HEK293T (cell line): ENCODE data around the gene IMPACT.
A peak's percentile ranks its signal among the peaks of the same experiment; 100 is the strongest.

Experiments used
- CTCF ChIA-PET: fragments of 350-600 bp; formaldehyde crosslinking; extraction: SDS; loops from one replicate; lab custom pipeline; 2021; ENCODE audit warnings: antibody characterized with exemption, inconsistent platforms; lab: Yijun Ruan, JAX
- POLR2A ChIA-PET: fragments of 350-600 bp; formaldehyde crosslinking; extraction: SDS; loops from one replicate; lab custom pipeline; 2020; ENCODE audit warnings: antibody characterized with exemption, inconsistent platforms; lab: Yijun Ruan, JAX
- DNase-seq: peaks from one replicate; pipeline ENCODE4 v3.0.0; 2012; ENCODE audit warnings: mixed read lengths; ENCODE audit errors: extremely low spot score
- ARNT ChIP-seq: fragments of 450-650 bp; IDR thresholded peaks from 2 replicates; pipeline ENCODE4 v1.6.1; 2017; ENCODE audit warnings: mild to moderate bottlenecking
- BHLHE40 ChIP-seq: fragments of 450-650 bp; IDR thresholded peaks from 2 replicates; pipeline ENCODE4 v1.6.1; 2016; ENCODE audit warnings: mild to moderate bottlenecking, moderate library complexity, borderline replicate concordance
- CTBP1 ChIP-seq: fragments of 450-650 bp; IDR thresholded peaks from 2 replicates; pipeline ENCODE4 v1.6.1; 2016; ENCODE audit warnings: borderline replicate concordance
- ELF4 ChIP-seq: fragments of 450-650 bp; IDR thresholded peaks from 2 replicates; pipeline ENCODE4 v1.6.1; 2017; ENCODE audit warnings: antibody characterized with exemption
- FOXA1 ChIP-seq: fragments of 450-650 bp; IDR thresholded peaks from 2 replicates; pipeline ENCODE4 v1.6.1; 2016; ENCODE audit warnings: mild to moderate bottlenecking
- FOXK2 ChIP-seq: fragments of 450-650 bp; IDR thresholded peaks from 2 replicates; pipeline ENCODE4 v1.6.1; 2016; ENCODE audit warnings: mild to moderate bottlenecking
- FOXM1 ChIP-seq: fragments of 450-650 bp; IDR thresholded peaks from 2 replicates; pipeline ENCODE4 v1.6.1; 2017; ENCODE audit warnings: mild to moderate bottlenecking, borderline replicate concordance
- HDGF ChIP-seq: fragments of 450-650 bp; IDR thresholded peaks from 2 replicates; pipeline ENCODE4 v1.6.1; 2017; ENCODE audit warnings: antibody characterized with exemption, borderline replicate concordance
- L3MBTL2 ChIP-seq: fragments of 450-650 bp; conservative IDR thresholded peaks from 2 replicates; pipeline ENCODE4 v1.6.1; 2016; ENCODE audit warnings: mild to moderate bottlenecking
- LEF1 ChIP-seq: fragments of 450-650 bp; IDR thresholded peaks from 2 replicates; pipeline ENCODE4 v1.6.1; 2017; ENCODE audit warnings: mild to moderate bottlenecking, borderline replicate concordance
- NFRKB ChIP-seq: fragments of 450-650 bp; IDR thresholded peaks from 2 replicates; pipeline ENCODE4 v1.6.1; 2016; ENCODE audit warnings: mild to moderate bottlenecking, moderate library complexity
- PKNOX1 ChIP-seq: fragments of 450-650 bp; IDR thresholded peaks from 2 replicates; pipeline ENCODE4 v1.6.1; 2016
- SP1 ChIP-seq: fragments of 450-650 bp; IDR thresholded peaks from 2 replicates; pipeline ENCODE4 v1.6.1; 2017
- SUZ12 ChIP-seq: fragments of 450-650 bp; IDR thresholded peaks from 2 replicates; pipeline ENCODE4 v1.6.1; 2016; ENCODE audit warnings: mild to moderate bottlenecking
- TARDBP ChIP-seq: fragments of 450-650 bp; IDR thresholded peaks from 2 replicates; pipeline ENCODE4 v1.6.1; 2016
- ZNF384 ChIP-seq: fragments of 450-650 bp; IDR thresholded peaks from 2 replicates; pipeline ENCODE4 v1.6.1; 2016

The IMPACT gene

GRCh38 chr18:24472591-24472990 lies 46.1 kb downstream of the IMPACT start:
- no peak for DNase-seq
- ChIA-PET POLR2A (no interaction called here), CTCF (interaction anchor here (1.0 kb wide), 1 partner anchor 16 kb away, joined by 4 read pairs; no protein-coding TSS in a partner anchor)
- no peak for TF ChIP-seq ELF4
- TF ChIP-seq ZNF384, result no peak
- no peak for TF ChIP-seq CTBP1
- TF ChIP-seq LEF1, result no peak
- no peak for TF ChIP-seq SP1
- TF ChIP-seq NFRKB, result no peak
- no peak for TF ChIP-seq SUZ12

GRCh38 chr18:24474406-24474805 lies 47.9 kb downstream of the IMPACT start:
- ChIA-PET POLR2A (no interaction called here), CTCF (interaction anchor here (0.9 kb wide), 1 partner anchor 14 kb away, joined by 6 read pairs; no protein-coding TSS in a partner anchor)
- DNase-seq, result no peak
- no peak for TF ChIP-seq FOXM1
- no peak for TF ChIP-seq ZNF384
- no peak for TF ChIP-seq FOXA1
- TF ChIP-seq BHLHE40, result no peak
- TF ChIP-seq FOXK2, result no peak
- no peak for TF ChIP-seq PKNOX1
- TF ChIP-seq NFRKB, result no peak
- TF ChIP-seq ELF4, result no peak
- no peak for TF ChIP-seq SP1
- TF ChIP-seq TARDBP, result no peak
- TF ChIP-seq L3MBTL2, result no peak
- TF ChIP-seq CTBP1, result no peak
- TF ChIP-seq SUZ12, result no peak
- no peak for TF ChIP-seq HDGF

- ChIA-PET POLR2A (no interaction called here), CTCF (no interaction called here)
- TF ChIP-seq LEF1 (no peak), TARDBP (no peak), L3MBTL2 (no peak), PKNOX1 (no peak), ELF4 (no peak), CTBP1 (no peak), ZNF384 (no peak), SP1 (no peak), FOXM1 (no peak), FOXA1 (no peak), HDGF (no peak), NFRKB (no peak)
- no peak for DNase-seq
Measured at GRCh38 chr18:24475926-24476589, 49.6 kb downstream of the IMPACT start.

GRCh38 chr18:24479371-24479770 lies 52.9 kb downstream of the IMPACT start:
- CTCF ChIA-PET, result no interaction called here
- POLR2A ChIA-PET, result no interaction called here
- DNase-seq, result no peak
- TF ChIP-seq LEF1 (no peak), FOXK2 (no peak), ZNF384 (no peak), NFRKB (no peak), PKNOX1 (no peak), TARDBP (no peak), L3MBTL2 (no peak), SP1 (no peak), FOXA1 (no peak)

- ChIA-PET POLR2A (interaction anchor here (0.8 kb wide), 1 partner anchor 57 kb away, joined by 3 read pairs; the partner anchor contains the start of gene IMPACT), CTCF (no interaction called here)
- TF ChIP-seq TARDBP (no peak), FOXK2 (no peak), ELF4 (no peak), BHLHE40 (no peak), CTBP1 (no peak)
- no peak for DNase-seq
Measured at GRCh38 chr18:24482821-24483220, 56.4 kb downstream of the IMPACT start.

GRCh38 chr18:24485681-24486080 lies 59.2 kb downstream of the IMPACT start:
- TF ChIP-seq HDGF (no peak), NFRKB (no peak), LEF1 (no peak), SP1 (no peak)
- POLR2A ChIA-PET, result no interaction called here
- CTCF ChIA-PET, result interaction anchor here (1.2 to 1.3 kb wide), 3 partner anchors 58 to 309 kb away, joined by 3 to 5 read pairs (median 3); no protein-coding TSS in a partner anchor
- no peak for DNase-seq

- ChIA-PET POLR2A (no interaction called here), CTCF (interaction anchor here (0.6 to 1.6 kb wide), 6 partner anchors 16 to 310 kb away, joined by 3 to 8 read pairs (median 4); no protein-coding TSS in a partner anchor)
- no peak for DNase-seq
- TF ChIP-seq PKNOX1 (peak; percentile 56), ARNT (no peak), NFRKB (no peak), FOXA1 (no peak), ELF4 (no peak), BHLHE40 (no peak)
Measured at GRCh38 chr18:24486684-24487083, 60.2 kb downstream of the IMPACT start.
